Panc1 (cell line): Measurements from ENCODE around the gene NME3. TPM values are rescaled to one million over a fixed set of nuclear protein-coding genes. Genes with fewer than 3 reads are reported as not detected.

Experiments used
- ATAC-seq: fragments of 200-7000 bp; cut with Tn5 transposase; 2 replicates; pipeline ENCODE4 v1.9.1; 2020; ENCODE audit warnings: mild to moderate bottlenecking, moderate library complexity
- BruUV-seq: library from RNA; stranded (reverse); fragments of 400-500 nt; replicated peaks from 2 replicates; lab custom pipeline; 2021; lab: Mats Ljungman, UMichigan
- CTCF ChIA-PET: fragments of 300-600 bp; sonication (Branson Sonifier 250); formaldehyde crosslinking; loops from one replicate; lab custom pipeline; 2022; ENCODE audit warnings: antibody characterized with exemption; lab: Charles Lee
- POLR2A ChIA-PET: fragments of 300-600 bp; sonication (Branson Sonifier 250); formaldehyde crosslinking; loops from one replicate; lab custom pipeline; 2022; ENCODE audit warnings: antibody characterized with exemption; lab: Charles Lee
- DNase-seq: peaks from one replicate; pipeline ENCODE4 v3.0.0-alpha.2; 2010; ENCODE audit warnings: low read depth, low spot score
- H3K27ac ChIP-seq: 2 replicates; pipeline ENCODE4 v1.5.1; 2011; ENCODE audit warnings: mild to moderate bottlenecking, low read length, inconsistent platforms
- H3K27me3 ChIP-seq: fragments of 200-500 bp; sonication (Bioruptor generic); 2 replicates; pipeline ENCODE4 v1.6.0; 2014; ENCODE audit warnings: low read length, inconsistent platforms; ENCODE audit not compliant: control insufficient read depth, insufficient read depth
- H3K36me3 ChIP-seq: fragments of 200-500 bp; sonication (Bioruptor generic); 2 replicates; pipeline ENCODE4 v1.5.1; 2014; ENCODE audit warnings: inconsistent platforms, mild to moderate bottlenecking, low read length, moderate library complexity; ENCODE audit not compliant: control insufficient read depth, insufficient read depth
- H3K4me1 ChIP-seq: 2 replicates; pipeline ENCODE4 v1.5.1; 2011; ENCODE audit warnings: inconsistent platforms, mild to moderate bottlenecking, low read length, moderate library complexity; ENCODE audit not compliant: control insufficient read depth, insufficient read depth
- H3K4me3 ChIP-seq, 2 experiments: 2 replicates each; pipeline ENCODE4 v1.5.1; 2011 to 2012; ENCODE audit warnings: low read depth in 2 of 2, low read length in 2 of 2, mild to moderate bottlenecking in 2 of 2, inconsistent platforms in 1 of 2, moderate library complexity in 1 of 2
- H3K9me3 ChIP-seq: fragments of 200-500 bp; sonication (Bioruptor generic); 2 replicates; pipeline ENCODE4 v1.5.1; 2014; ENCODE audit warnings: low read depth, mild to moderate bottlenecking, inconsistent platforms, low read length, moderate library complexity; ENCODE audit not compliant: control insufficient read depth, insufficient read depth
- CTCF ChIP-seq: fragments of 450-650 bp; IDR thresholded peaks from 2 replicates; pipeline ENCODE4 v1.5.1; 2017; ENCODE audit warnings: mild to moderate bottlenecking
- POLR2AphosphoS5 ChIP-seq: IDR thresholded peaks from 2 replicates; pipeline ENCODE4 v1.6.1; 2012; ENCODE audit warnings: mild to moderate bottlenecking, low read depth, low read length, moderate library complexity
- REST ChIP-seq, 2 experiments: IDR thresholded peaks; 2 replicates each; pipeline ENCODE4 v1.6.1; 2011 to 2012; ENCODE audit warnings: low read depth in 2 of 2, control low read depth in 1 of 2, low read length in 1 of 2, mild to moderate bottlenecking in 1 of 2, moderate library complexity in 1 of 2; ENCODE audit not compliant: insufficient read depth in 1 of 2
- SIN3A ChIP-seq: IDR thresholded peaks from 2 replicates; pipeline ENCODE4 v1.6.1; 2012; ENCODE audit warnings: low read depth, mild to moderate bottlenecking, low read length, moderate library complexity, borderline replicate concordance; ENCODE audit not compliant: insufficient read depth
- TCF7L2 ChIP-seq: IDR thresholded peaks from 2 replicates; pipeline ENCODE4 v1.6.1; 2011; ENCODE audit warnings: mild to moderate bottlenecking, low read depth, low read length, inconsistent platforms
- in situ Hi-C: cut with HindIII; loops from 2 replicates; pipeline ENCODE4 v1.10.0; 2016; ENCODE audit warnings: low sequenced_read_pairs, low pct_unique_long_range_greater_than_20kb
- intact Hi-C: fragments of 100-400 bp; cut with micrococcal nuclease; formaldehyde crosslinking; loops from one replicate; pipeline ENCODE4 v1.10.0; 2022; ENCODE audit not compliant: unreplicated experiment
- total RNA-seq: library from RNA; stranded (reverse); gene quantifications from one replicate; pipeline ENCODE4 v1.2.1, GENCODE V29; 2021; ENCODE audit not compliant: unreplicated experiment

The NME3 gene
- total RNA-seq, 1 experiment from 2014 or later, result 117 TPM

GRCh38 chr16:1779234-1779701 lies 7.9 kb upstream of the NME3 start:
- intact Hi-C loops, result loop anchor here (10.0 kb wide), 1 partner anchor 1094 kb away; the partner anchor contains the start of genes JMJD8 and STUB1

GRCh38 chr16:1778200-1779179 lies 7.1 kb upstream of the NME3 start:
- intact Hi-C loops (loop anchor here (10.0 kb wide), 1 partner anchor 1094 kb away; the partner anchor contains the start of genes JMJD8 and STUB1), in situ Hi-C loops (no loop called here)
- no peak overlapping the region for H3K4me3 ChIP-seq
- CTCF ChIA-PET, result no interaction called here
- POLR2A ChIA-PET, result no interaction called here
- BruUV-seq, result no TSS peak
- no peaks in the 10 kb centered on the region for H3K27me3 ChIP-seq
- H3K4me1 ChIP-seq, result peaks cover 61% of the 10 kb centered on the region
- peaks cover 3% of the 10 kb centered on the region; the same call in 1 of the 2 replicates for H3K36me3 ChIP-seq
- TF ChIP-seq TCF7L2 (no peak), REST (IDR thresholded peaks at IDR 0.05; ENCODE audit: insufficient read depth in 1 of 2, low read depth in 2 of 2, low read length in 1 of 2) (0 out of 4 replicates have a peak, but pooled peaks of 1 of the 2 experiments have one; percentile 14), POLR2AphosphoS5 (0 out of 2 replicates have a peak, but pooled peaks have one; percentile 9), SIN3A (peak; percentile 56; the same call in 1 of the 2 replicates)
- DNase-seq, result no peak
- H3K9me3 ChIP-seq, result no peaks in the 10 kb centered on the region
- peak overlapping the region; percentile 77 for H3K27ac ChIP-seq
- ATAC-seq, result peak; percentile 2

More at GRCh38 chr16:1779234-1779701, 7.9 kb upstream of the NME3 start:
- Histone ChIP-seq H3K4me3 (no peak overlapping the region), H3K27me3 (no peaks in the 10 kb centered on the region), H3K36me3 (peaks cover 3% of the 10 kb centered on the region; the same call in 1 of the 2 replicates), H3K4me1 (peaks cover 58% of the 10 kb centered on the region), H3K9me3 (no peaks in the 10 kb centered on the region), H3K27ac (peak overlapping the region; percentile 77; the same call in 1 of the 2 replicates)
- ATAC-seq (no peak), DNase-seq (no peak)
- BruUV-seq, result no TSS peak
- POLR2A ChIA-PET, result no interaction called here
- TF ChIP-seq SIN3A (peak; percentile 60; the same call in 1 of the 2 replicates), CTCF (no peak)
- in situ Hi-C loops, result no loop called here
- CTCF ChIA-PET, result no interaction called here
